Effector CD4-positive, alpha-beta T cell (primary cell): Measurements from ENCODE around the gene MOSMO.
"Not testable (repeated sequence)": the region's sequence is repeated elsewhere in the genome, so short reads cannot be mapped to it uniquely, and the experiment has no call there.

ENCODE experiments used
- DNase-seq: peaks from one replicate; pipeline ENCODE4 v3.0.0-alpha.2; 2020

MOSMO gene

GRCh38 chr16:22098405-22099255 is 90.7 kb downstream of the MOSMO start:
- no peak for DNase-seq

- no peak for DNase-seq
Observed at GRCh38 chr16:22099256-22099975, 91.5 kb downstream of the MOSMO start.

- DNase-seq: no peak
Observed at GRCh38 chr16:22103441-22103840, 95.5 kb downstream of the MOSMO start.

GRCh38 chr16:22109258-22109898 is 101.5 kb downstream of the MOSMO start:
- DNase-seq: no peak

GRCh38 chr16:22111629-22112028 is 103.7 kb downstream of the MOSMO start:
- DNase-seq: not testable (repeated sequence)

GRCh38 chr16:22116095-22116700 is 108.3 kb downstream of the MOSMO start:
- no peak for DNase-seq

- no peak for DNase-seq
Observed at GRCh38 chr16:22117609-22118008, 109.7 kb downstream of the MOSMO start.

- DNase-seq: no peak
Observed at GRCh38 chr16:22120440-22120839, 112.5 kb downstream of the MOSMO start.

- DNase-seq: no peak
Observed at GRCh38 chr16:22122239-22122638, 114.3 kb downstream of the MOSMO start.

GRCh38 chr16:22123146-22123545 is 115.2 kb downstream of the MOSMO start:
- DNase-seq: no peak

GRCh38 chr16:22123759-22124490 is 116.0 kb downstream of the MOSMO start:
- DNase-seq: no peak

- no peak for DNase-seq
Observed at GRCh38 chr16:22124583-22125284, 116.8 kb downstream of the MOSMO start.

GRCh38 chr16:22126037-22126558 is 118.2 kb downstream of the MOSMO start:
- no peak for DNase-seq

- not testable (repeated sequence) for DNase-seq
Observed at GRCh38 chr16:22128537-22128936, 120.6 kb downstream of the MOSMO start.

- no peak for DNase-seq
Observed at GRCh38 chr16:22130528-22130927, 122.6 kb downstream of the MOSMO start.

GRCh38 chr16:22132801-22133200 is 124.9 kb downstream of the MOSMO start:
- no peak for DNase-seq
